GM12892 (cell line): ENCODE results near the gene AAK1.

Experiments
- POLR2A ChIP-seq: IDR thresholded peaks from 2 replicates; pipeline ENCODE4 v1.6.1; 2011; ENCODE audit warnings: low read depth, low read length, control low read depth
- POLR2AphosphoS5 ChIP-seq: IDR thresholded peaks from 2 replicates; pipeline ENCODE4 v1.6.1; 2011; ENCODE audit warnings: low read depth, low read length, control low read depth
- TAF1 ChIP-seq: IDR thresholded peaks from 2 replicates; pipeline ENCODE4 v1.6.1; 2011; ENCODE audit warnings: low read depth, mild to moderate bottlenecking, control low read depth, low read length, borderline replicate concordance

DNA sequence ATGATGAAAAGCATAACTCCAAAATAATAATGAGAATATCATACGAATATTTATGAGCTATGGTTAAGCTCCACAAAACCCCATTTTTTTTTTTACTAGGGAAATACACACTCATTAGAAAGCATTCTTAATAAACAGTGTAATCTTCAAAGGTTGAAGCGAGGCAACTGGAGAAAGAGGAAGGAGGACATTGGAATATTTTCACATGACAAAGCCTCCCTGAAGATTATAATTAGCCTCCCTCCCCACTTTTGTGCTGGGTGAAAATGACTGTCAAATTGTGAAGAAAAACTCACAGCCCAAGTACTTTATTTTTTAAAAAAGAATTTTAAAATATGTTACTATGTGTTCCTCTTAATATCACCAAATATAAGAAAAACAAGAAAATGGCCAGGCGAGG lies 142.2 kb downstream of the AAK1 start:
- TF ChIP-seq POLR2A (no peak), POLR2AphosphoS5 (no peak), TAF1 (no peak)
